K562 (cell line): ENCODE results near the gene CCDC106.

Experiments
- CBFB ChIP-seq: sonication (generic); formaldehyde crosslinking; IDR thresholded peaks from 2 replicates; pipeline ENCODE4 v1.4.0; 2020; ENCODE audit warnings: mild to moderate bottlenecking, missing genetic modification reagents
- EGR1 ChIP-seq: fragments of 450-650 bp; conservative IDR thresholded peaks from 2 replicates; pipeline ENCODE4 v1.6.1; 2017; ENCODE audit warnings: mild to moderate bottlenecking
- ETV5 ChIP-seq: sonication (generic); formaldehyde crosslinking; IDR thresholded peaks from 2 replicates; pipeline ENCODE4 v1.4.0; 2020; ENCODE audit warnings: low read depth, mild to moderate bottlenecking, missing genetic modification reagents
- ETV6 ChIP-seq, 3 experiments: fragments of 150-350 bp in 1 of 3; sonication (generic) in 1 of 3; formaldehyde crosslinking in 1 of 3; IDR thresholded peaks; 2 replicates each; pipeline versions ENCODE4 v1.6.1 to v1.8.0; 2014 to 2022; ENCODE audit warnings: borderline replicate concordance in 2 of 3, low read depth in 2 of 3, antibody characterized with exemption in 1 of 3, low read length in 1 of 3, mild to moderate bottlenecking in 1 of 3, missing genetic modification reagents in 1 of 3
- EZH2 ChIP-seq: IDR thresholded peaks from 2 replicates; pipeline ENCODE4 v1.6.1; 2012; ENCODE audit warnings: low read depth, mild to moderate bottlenecking, inconsistent platforms, low read length, borderline replicate concordance
- HMG20B ChIP-seq: fragments of 250-450 bp; sonication (Bioruptor Pico); IDR thresholded peaks from 2 replicates; pipeline ENCODE4 v1.5.0; 2021; ENCODE audit warnings: mild to moderate bottlenecking
- MTA1 ChIP-seq: fragments of 450-650 bp; IDR thresholded peaks from 2 replicates; pipeline ENCODE4 v1.6.1; 2017; ENCODE audit warnings: borderline replicate concordance
- POLR2A ChIP-seq: fragments of 450-650 bp; conservative IDR thresholded peaks from 2 replicates; pipeline ENCODE4 v1.6.1; 2016
- TBL1XR1 ChIP-seq, 2 experiments: IDR thresholded peaks; 2 replicates each; pipeline ENCODE4 v1.6.1; 2012; ENCODE audit warnings: improper control_type of control experiment in 2 of 2, low read length in 2 of 2, mild to moderate bottlenecking in 1 of 2
- TF ChIP-seq, protein P1 (sequence below): fragments of 250-450 bp; sonication (Bioruptor Pico); IDR thresholded peaks from 2 replicates; pipeline ENCODE4 v1.9.0; 2021; ENCODE audit warnings: mild to moderate bottlenecking, inconsistent platforms
- TF ChIP-seq, protein P2 (sequence below): fragments of 250-450 bp; sonication (Bioruptor Pico); IDR thresholded peaks from 2 replicates; pipeline ENCODE4 v1.8.0; 2022; ENCODE audit warnings: moderate library complexity, mild to moderate bottlenecking, inconsistent platforms
- TF ChIP-seq, protein P3 (sequence below), 2 experiments: IDR thresholded peaks; 2 replicates each; pipeline ENCODE4 v1.6.1; 2012; ENCODE audit warnings: improper control_type of control experiment in 2 of 2, low read depth in 2 of 2, low read length in 2 of 2, borderline replicate concordance in 1 of 2
- TF ChIP-seq, protein P4 (sequence below), 3 experiments: IDR thresholded peaks in 2 of 3; conservative IDR thresholded peaks in 1 of 3; 2 replicates each; pipeline ENCODE4 v1.5.1; 2011 to 2012; ENCODE audit warnings: low read length in 3 of 3, mild to moderate bottlenecking in 3 of 3, control low read depth in 2 of 3, improper control_type of control experiment in 1 of 3, inconsistent platforms in 1 of 3, low read depth in 1 of 3, mixed read lengths in 1 of 3, moderate library complexity in 1 of 3; ENCODE audit not compliant: insufficient read depth in 2 of 3

DNA sequence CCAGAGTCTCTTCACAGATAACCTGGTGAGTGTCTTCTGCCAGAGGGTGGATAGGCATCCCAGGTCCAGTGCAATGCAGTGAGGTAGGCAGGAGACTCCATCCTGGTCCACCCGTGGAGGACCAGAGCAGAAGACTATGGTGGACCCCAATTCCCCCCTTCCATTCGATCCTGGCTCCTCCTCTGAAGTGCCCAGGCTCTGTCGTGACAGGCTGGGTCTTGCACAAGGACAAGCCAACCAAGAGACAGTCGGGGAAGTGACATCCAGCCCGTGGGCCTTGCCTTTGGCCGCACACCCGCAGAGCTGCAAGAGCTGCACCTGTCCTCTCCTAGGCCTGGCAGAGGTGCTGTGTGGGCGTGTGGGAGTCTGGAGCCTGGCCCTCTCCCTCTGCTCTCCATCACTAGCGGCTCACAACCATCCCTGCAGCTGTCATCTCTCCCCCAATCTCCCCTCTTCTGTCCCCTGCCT is 26.8 kb upstream of the CCDC106 start:
- no peak for TF ChIP-seq EZH2
- TF ChIP-seq TBL1XR1 (IDR thresholded peaks at IDR 0.05; ENCODE audit: low read length in 2 of 2), result no peak
- no peak for TF ChIP-seq CBFB (CRISPR knock-in tag)
- no peak for TF ChIP-seq EGR1
- TF ChIP-seq, protein P1, sequence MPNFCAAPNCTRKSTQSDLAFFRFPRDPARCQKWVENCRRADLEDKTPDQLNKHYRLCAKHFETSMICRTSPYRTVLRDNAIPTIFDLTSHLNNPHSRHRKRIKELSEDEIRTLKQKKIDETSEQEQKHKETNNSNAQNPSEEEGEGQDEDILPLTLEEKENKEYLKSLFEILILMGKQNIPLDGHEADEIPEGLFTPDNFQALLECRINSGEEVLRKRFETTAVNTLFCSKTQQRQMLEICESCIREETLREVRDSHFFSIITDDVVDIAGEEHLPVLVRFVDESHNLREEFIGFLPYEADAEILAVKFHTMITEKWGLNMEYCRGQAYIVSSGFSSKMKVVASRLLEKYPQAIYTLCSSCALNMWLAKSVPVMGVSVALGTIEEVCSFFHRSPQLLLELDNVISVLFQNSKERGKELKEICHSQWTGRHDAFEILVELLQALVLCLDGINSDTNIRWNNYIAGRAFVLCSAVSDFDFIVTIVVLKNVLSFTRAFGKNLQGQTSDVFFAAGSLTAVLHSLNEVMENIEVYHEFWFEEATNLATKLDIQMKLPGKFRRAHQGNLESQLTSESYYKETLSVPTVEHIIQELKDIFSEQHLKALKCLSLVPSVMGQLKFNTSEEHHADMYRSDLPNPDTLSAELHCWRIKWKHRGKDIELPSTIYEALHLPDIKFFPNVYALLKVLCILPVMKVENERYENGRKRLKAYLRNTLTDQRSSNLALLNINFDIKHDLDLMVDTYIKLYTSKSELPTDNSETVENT (CRISPR knock-in tag), result no peak
- TF ChIP-seq, protein P2, sequence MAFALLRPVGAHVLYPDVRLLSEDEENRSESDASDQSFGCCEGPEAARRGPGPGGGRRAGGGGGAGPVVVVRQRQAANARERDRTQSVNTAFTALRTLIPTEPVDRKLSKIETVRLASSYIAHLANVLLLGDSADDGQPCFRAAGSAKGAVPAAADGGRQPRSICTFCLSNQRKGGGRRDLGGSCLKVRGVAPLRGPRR (CRISPR knock-in tag), result no peak
- TF ChIP-seq, protein P3, sequence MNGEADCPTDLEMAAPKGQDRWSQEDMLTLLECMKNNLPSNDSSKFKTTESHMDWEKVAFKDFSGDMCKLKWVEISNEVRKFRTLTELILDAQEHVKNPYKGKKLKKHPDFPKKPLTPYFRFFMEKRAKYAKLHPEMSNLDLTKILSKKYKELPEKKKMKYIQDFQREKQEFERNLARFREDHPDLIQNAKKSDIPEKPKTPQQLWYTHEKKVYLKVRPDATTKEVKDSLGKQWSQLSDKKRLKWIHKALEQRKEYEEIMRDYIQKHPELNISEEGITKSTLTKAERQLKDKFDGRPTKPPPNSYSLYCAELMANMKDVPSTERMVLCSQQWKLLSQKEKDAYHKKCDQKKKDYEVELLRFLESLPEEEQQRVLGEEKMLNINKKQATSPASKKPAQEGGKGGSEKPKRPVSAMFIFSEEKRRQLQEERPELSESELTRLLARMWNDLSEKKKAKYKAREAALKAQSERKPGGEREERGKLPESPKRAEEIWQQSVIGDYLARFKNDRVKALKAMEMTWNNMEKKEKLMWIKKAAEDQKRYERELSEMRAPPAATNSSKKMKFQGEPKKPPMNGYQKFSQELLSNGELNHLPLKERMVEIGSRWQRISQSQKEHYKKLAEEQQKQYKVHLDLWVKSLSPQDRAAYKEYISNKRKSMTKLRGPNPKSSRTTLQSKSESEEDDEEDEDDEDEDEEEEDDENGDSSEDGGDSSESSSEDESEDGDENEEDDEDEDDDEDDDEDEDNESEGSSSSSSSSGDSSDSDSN (IDR thresholded peaks at IDR 0.05; ENCODE audit: borderline replicate concordance in 1 of 2, low read depth in 2 of 2, low read length in 2 of 2), result no peak
- TF ChIP-seq, protein P4, sequence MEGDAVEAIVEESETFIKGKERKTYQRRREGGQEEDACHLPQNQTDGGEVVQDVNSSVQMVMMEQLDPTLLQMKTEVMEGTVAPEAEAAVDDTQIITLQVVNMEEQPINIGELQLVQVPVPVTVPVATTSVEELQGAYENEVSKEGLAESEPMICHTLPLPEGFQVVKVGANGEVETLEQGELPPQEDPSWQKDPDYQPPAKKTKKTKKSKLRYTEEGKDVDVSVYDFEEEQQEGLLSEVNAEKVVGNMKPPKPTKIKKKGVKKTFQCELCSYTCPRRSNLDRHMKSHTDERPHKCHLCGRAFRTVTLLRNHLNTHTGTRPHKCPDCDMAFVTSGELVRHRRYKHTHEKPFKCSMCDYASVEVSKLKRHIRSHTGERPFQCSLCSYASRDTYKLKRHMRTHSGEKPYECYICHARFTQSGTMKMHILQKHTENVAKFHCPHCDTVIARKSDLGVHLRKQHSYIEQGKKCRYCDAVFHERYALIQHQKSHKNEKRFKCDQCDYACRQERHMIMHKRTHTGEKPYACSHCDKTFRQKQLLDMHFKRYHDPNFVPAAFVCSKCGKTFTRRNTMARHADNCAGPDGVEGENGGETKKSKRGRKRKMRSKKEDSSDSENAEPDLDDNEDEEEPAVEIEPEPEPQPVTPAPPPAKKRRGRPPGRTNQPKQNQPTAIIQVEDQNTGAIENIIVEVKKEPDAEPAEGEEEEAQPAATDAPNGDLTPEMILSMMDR (IDR thresholded peaks at IDR 0.05 in 2 of 3, conservative IDR thresholded peaks at IDR 0.05 in 1 of 3; ENCODE audit: insufficient read depth in 2 of 3, low read depth in 1 of 3, low read length in 3 of 3), result no peak
- TF ChIP-seq POLR2A, result no peak; the same call in 1 of the 2 replicates
- TF ChIP-seq ETV6 (IDR thresholded peaks at IDR 0.05; ENCODE audit: borderline replicate concordance in 1 of 2, low read depth in 2 of 2, low read length in 1 of 2), result no peak
- TF ChIP-seq ETV6 (CRISPR knock-in tag; IDR thresholded peaks at IDR 0.05; ENCODE audit: borderline replicate concordance), result no peak
- TF ChIP-seq ETV5 (CRISPR knock-in tag), result no peak
- TF ChIP-seq MTA1, result no peak
- TF ChIP-seq HMG20B (CRISPR knock-in tag), result no peak
